ENCODE results near the gene TPGS2. TPM values are rescaled to one million over a fixed set of nuclear protein-coding genes. Genes with fewer than 3 reads are reported as not detected.

The TPGS2 gene
- total RNA-seq, 4 donors from 2014 or later = 44.0 to 83.4 (median 66.7) TPM

GRCh38 chr18:36757991-36758390, 70.8 kb downstream of the TPGS2 start:
- Histone ChIP-seq H3K27me3 (no peaks in the 10 kb centered on the region), H3K4me1 (peaks cover 6% of the 10 kb centered on the region), H3K36me3 (no peaks in the 10 kb centered on the region), H3K27ac (no peak overlapping the region), H3K9me3 (no peaks in the 10 kb centered on the region), H3K4me3 (no peak overlapping the region)
- DNase-seq (ENCODE audit: low spot score in 2 of 2) = no peak
- TF ChIP-seq CTCF (IDR thresholded peaks at IDR 0.05) = no peak
- no peak for TF ChIP-seq POLR2A (IDR thresholded peaks at IDR 0.05)
- no peak for TF ChIP-seq EP300 (IDR thresholded peaks at IDR 0.05)
- TF ChIP-seq POLR2AphosphoS5 (IDR thresholded peaks at IDR 0.05) = no peak
- 69% methylated on average over 3 of the region's 3 CpGs for WGBS

GRCh38 chr18:36757081-36757480, 71.7 kb downstream of the TPGS2 start:
- peaks cover 6% of the 10 kb centered on the region for H3K4me1 ChIP-seq
- H3K27me3 ChIP-seq = no peaks in the 10 kb centered on the region
- no peak overlapping the region for H3K4me3 ChIP-seq
- no peak overlapping the region for H3K27ac ChIP-seq
- no peak for DNase-seq (ENCODE audit: low spot score in 2 of 2)
- H3K9me3 ChIP-seq = no peaks in the 10 kb centered on the region
- peak; percentile 59 to 72 for TF ChIP-seq CTCF (IDR thresholded peaks at IDR 0.05)
- no peak for TF ChIP-seq EP300 (IDR thresholded peaks at IDR 0.05)
- no peak for TF ChIP-seq POLR2A (IDR thresholded peaks at IDR 0.05)
- TF ChIP-seq POLR2AphosphoS5 (IDR thresholded peaks at IDR 0.05) = no peak
- WGBS = 11% methylated on average over 1 of the region's 1 CpG
- no peaks in the 10 kb centered on the region for H3K36me3 ChIP-seq

GRCh38 chr18:36756242-36756641, 72.6 kb downstream of the TPGS2 start:
- Histone ChIP-seq H3K4me3 (no peak overlapping the region), H3K27ac (no peak overlapping the region), H3K27me3 (no peaks in the 10 kb centered on the region), H3K9me3 (no peaks in the 10 kb centered on the region), H3K36me3 (no peaks in the 10 kb centered on the region), H3K4me1 (peaks cover 6% of the 10 kb centered on the region)
- no peak for DNase-seq (ENCODE audit: low spot score in 2 of 2)
- TF ChIP-seq CTCF (IDR thresholded peaks at IDR 0.05) (no peak), POLR2A (IDR thresholded peaks at IDR 0.05) (no peak), EP300 (IDR thresholded peaks at IDR 0.05) (no peak)
- 52% methylated on average over 4 of the region's 4 CpGs for WGBS

- Histone ChIP-seq H3K4me3 (no peak overlapping the region), H3K27ac (no peak overlapping the region), H3K4me1 (peaks cover 6% of the 10 kb centered on the region), H3K36me3 (no peaks in the 10 kb centered on the region), H3K27me3 (no peaks in the 10 kb centered on the region), H3K9me3 (no peaks in the 10 kb centered on the region)
- DNase-seq (ENCODE audit: low spot score in 2 of 2) = no peak
- 65% methylated on average over 3 of the region's 3 CpGs for WGBS
- TF ChIP-seq CTCF (IDR thresholded peaks at IDR 0.05) (no peak), EP300 (IDR thresholded peaks at IDR 0.05) (no peak), POLR2A (IDR thresholded peaks at IDR 0.05) (no peak), POLR2AphosphoS5 (IDR thresholded peaks at IDR 0.05) (no peak)
Observed at GRCh38 chr18:36752929-36753865, 75.6 kb downstream of the TPGS2 start.

GRCh38 chr18:36745219-36745975, 83.4 kb downstream of the TPGS2 start:
- Histone ChIP-seq H3K4me1 (no peaks in the 10 kb centered on the region), H3K36me3 (no peaks in the 10 kb centered on the region), H3K27ac (no peak overlapping the region), H3K4me3 (no peak overlapping the region), H3K27me3 (no peaks in the 10 kb centered on the region), H3K9me3 (no peaks in the 10 kb centered on the region)
- no peak for DNase-seq (ENCODE audit: low spot score in 2 of 2)
- 89% methylated on average over 25 of the region's 25 CpGs for WGBS
- no peak for TF ChIP-seq POLR2A (IDR thresholded peaks at IDR 0.05)
- no peak for TF ChIP-seq EP300 (IDR thresholded peaks at IDR 0.05)
- TF ChIP-seq POLR2AphosphoS5 (IDR thresholded peaks at IDR 0.05) = no peak
- no peak for TF ChIP-seq CTCF (IDR thresholded peaks at IDR 0.05)

All from suprapubic skin (tissue), 4 donors.